GM23248 (cell line): ENCODE measurements around the gene VPS37B.
"Not testable (repeated sequence)": the region's sequence is repeated elsewhere in the genome, so short reads cannot be mapped to it uniquely, and the experiment has no call there.

Source experiments
- EZH2 ChIP-seq: fragments of 200-600 bp; sonication (generic); IDR thresholded peaks from 2 replicates; pipeline ENCODE4 v1.6.1; 2018; ENCODE audit warnings: antibody characterized with exemption, mild to moderate bottlenecking; ENCODE audit not compliant: insufficient read depth, poor library complexity, severe bottlenecking
- EZH2phosphoT487 ChIP-seq: fragments of 200-600 bp; sonication (generic); IDR thresholded peaks from 2 replicates; pipeline ENCODE4 v1.6.1; 2018; ENCODE audit warnings: antibody characterized with exemption, moderate library complexity, mild to moderate bottlenecking, low read depth; ENCODE audit not compliant: insufficient read depth

GRCh38 chr12:122941351-122941750 lies 45.4 kb upstream of the VPS37B start:
- TF ChIP-seq EZH2, EZH2phosphoT487: not testable (repeated sequence)
